HL-60 (cell line): ENCODE data around the gene INHBE.

ENCODE experiments used
- DNase-seq, 2 experiments: peaks; one replicate each; pipeline ENCODE4 v3.0.0-alpha.2; 2010 to 2020; ENCODE audit warnings: low read depth in 1 of 2, low spot score in 1 of 2
- H3K27ac ChIP-seq: fragments of 250-450 bp; sonication (Bioruptor Pico); replicated peaks from 2 replicates; pipeline ENCODE4 v1.5.1; 2020; ENCODE audit warnings: mild to moderate bottlenecking, moderate library complexity
- H3K27me3 ChIP-seq: fragments of 250-450 bp; sonication (Bioruptor Pico); 2 replicates; pipeline ENCODE4 v1.5.1; 2021; ENCODE audit warnings: mild to moderate bottlenecking, moderate library complexity; ENCODE audit not compliant: insufficient read depth, poor library complexity, severe bottlenecking
- H3K4me3 ChIP-seq: replicated peaks from 2 replicates; pipeline ENCODE4 v1.5.1; 2011; ENCODE audit warnings: mild to moderate bottlenecking, control low read depth, low read length; ENCODE audit not compliant: insufficient read depth
- GABPA ChIP-seq: IDR thresholded peaks from 2 replicates; pipeline ENCODE4 v1.6.1; 2012; ENCODE audit warnings: low read depth
- POLR2AphosphoS5 ChIP-seq: IDR thresholded peaks from 2 replicates; pipeline ENCODE4 v1.6.1; 2012; ENCODE audit warnings: low read depth
- REST ChIP-seq: IDR thresholded peaks from 2 replicates; pipeline ENCODE4 v1.6.1; 2012; ENCODE audit warnings: low read depth; ENCODE audit not compliant: insufficient replicate concordance
- SPI1 ChIP-seq: IDR thresholded peaks from 2 replicates; pipeline ENCODE4 v1.6.1; 2012; ENCODE audit warnings: low read depth, mild to moderate bottlenecking, borderline replicate concordance
- TF ChIP-seq, protein P1 (sequence below): IDR thresholded peaks from one replicate; pipeline ENCODE4 v1.5.1; 2011; ENCODE audit warnings: low read length, control low read depth, inconsistent platforms; ENCODE audit not compliant: insufficient read depth

The INHBE gene

GRCh38 chr12:57450057-57450456, 5.0 kb upstream of the INHBE start:
- Histone ChIP-seq H3K4me3 (no peak overlapping the region), H3K27ac (no peak overlapping the region), H3K27me3 (no peaks in the 10 kb centered on the region)
- TF ChIP-seq, protein P1, sequence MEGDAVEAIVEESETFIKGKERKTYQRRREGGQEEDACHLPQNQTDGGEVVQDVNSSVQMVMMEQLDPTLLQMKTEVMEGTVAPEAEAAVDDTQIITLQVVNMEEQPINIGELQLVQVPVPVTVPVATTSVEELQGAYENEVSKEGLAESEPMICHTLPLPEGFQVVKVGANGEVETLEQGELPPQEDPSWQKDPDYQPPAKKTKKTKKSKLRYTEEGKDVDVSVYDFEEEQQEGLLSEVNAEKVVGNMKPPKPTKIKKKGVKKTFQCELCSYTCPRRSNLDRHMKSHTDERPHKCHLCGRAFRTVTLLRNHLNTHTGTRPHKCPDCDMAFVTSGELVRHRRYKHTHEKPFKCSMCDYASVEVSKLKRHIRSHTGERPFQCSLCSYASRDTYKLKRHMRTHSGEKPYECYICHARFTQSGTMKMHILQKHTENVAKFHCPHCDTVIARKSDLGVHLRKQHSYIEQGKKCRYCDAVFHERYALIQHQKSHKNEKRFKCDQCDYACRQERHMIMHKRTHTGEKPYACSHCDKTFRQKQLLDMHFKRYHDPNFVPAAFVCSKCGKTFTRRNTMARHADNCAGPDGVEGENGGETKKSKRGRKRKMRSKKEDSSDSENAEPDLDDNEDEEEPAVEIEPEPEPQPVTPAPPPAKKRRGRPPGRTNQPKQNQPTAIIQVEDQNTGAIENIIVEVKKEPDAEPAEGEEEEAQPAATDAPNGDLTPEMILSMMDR, result no peak
- TF ChIP-seq SPI1 (no peak), GABPA (no peak), REST (no peak), POLR2AphosphoS5 (no peak)
- DNase-seq, result no peak

DNA sequence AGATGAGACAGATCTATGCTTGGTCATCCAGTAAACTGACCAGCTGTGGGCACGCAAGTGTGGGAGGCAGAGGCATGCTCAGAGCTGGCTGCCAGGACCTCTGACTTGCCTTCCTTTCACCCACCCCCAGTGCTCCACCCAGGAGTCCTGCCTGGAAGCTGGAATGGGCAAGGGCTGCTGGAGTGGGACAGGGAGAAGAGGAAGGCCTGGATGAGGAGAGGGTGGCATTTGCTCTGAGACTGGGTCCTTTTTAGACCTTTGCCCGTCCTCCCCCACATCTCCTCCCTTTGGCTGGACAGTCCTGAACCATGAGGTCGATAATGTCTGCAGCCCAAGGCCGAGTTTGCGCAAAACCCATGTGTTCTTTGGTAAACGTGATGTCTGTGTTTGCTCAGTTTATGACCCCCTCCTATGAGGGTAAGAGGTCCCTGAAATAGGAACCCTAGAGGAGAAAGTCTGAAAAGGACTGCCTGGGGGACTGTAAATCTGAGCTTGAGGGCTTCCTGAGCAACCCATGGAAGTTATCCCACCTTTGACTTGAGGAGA, 3.8 kb upstream of the INHBE start:
- no peak overlapping the region for H3K4me3 ChIP-seq
- no peak for DNase-seq
- H3K27me3 ChIP-seq, result no peaks in the 10 kb centered on the region
- TF ChIP-seq, protein P1, result no peak
- TF ChIP-seq GABPA, result no peak
- no peak for TF ChIP-seq POLR2AphosphoS5
- TF ChIP-seq SPI1, result no peak
- TF ChIP-seq REST, result no peak
- H3K27ac ChIP-seq, result no peak overlapping the region

DNA sequence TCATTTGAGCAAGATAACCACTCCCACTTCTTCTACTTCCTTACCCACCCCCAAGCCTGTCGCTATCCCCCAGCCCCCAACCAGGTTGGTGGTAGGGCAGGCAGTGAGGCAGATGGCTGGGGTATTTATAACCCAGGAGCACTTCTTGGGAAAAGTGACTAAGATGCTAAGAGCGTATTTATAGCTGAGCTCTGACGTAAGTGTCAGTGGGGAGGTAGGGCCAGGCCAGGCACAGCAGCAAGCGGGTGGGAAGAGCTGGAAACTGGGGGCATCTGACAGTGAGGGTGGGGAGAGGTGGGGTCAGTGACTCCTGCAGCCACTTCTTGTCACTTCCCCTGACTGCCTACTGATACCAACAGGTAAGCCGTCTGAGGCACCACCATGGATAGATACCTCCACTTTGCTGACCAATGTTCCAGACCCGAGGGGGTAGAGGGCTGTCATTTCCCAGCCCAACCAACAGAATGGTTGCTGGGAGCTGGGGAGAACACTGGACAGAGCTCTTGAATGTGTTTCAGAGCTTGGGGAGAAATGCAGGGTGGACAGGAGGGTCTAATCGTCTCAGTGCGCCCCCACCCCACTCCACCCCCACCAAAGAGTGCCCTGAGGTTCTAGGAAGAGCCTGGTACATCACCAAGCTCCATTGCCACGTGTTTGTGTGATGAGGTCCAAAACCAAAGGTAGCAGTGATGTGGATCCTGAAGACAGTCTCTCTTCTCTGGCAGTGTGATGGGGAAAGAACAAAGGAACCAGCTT, 2.7 kb upstream of the INHBE start:
- no peak for TF ChIP-seq REST
- TF ChIP-seq SPI1, result no peak
- no peak for TF ChIP-seq POLR2AphosphoS5
- no peak for TF ChIP-seq GABPA
- TF ChIP-seq, protein P1, result no peak
- H3K27me3 ChIP-seq, result no peaks in the 10 kb centered on the region
- DNase-seq, result no peak
- no peak overlapping the region for H3K27ac ChIP-seq
- no peak overlapping the region for H3K4me3 ChIP-seq
